SK-N-MC (cell line): ENCODE data around the gene EDA.

ENCODE experiments used
- DNase-seq: peaks from one replicate; pipeline ENCODE4 v3.0.0-alpha.2; 2011; ENCODE audit warnings: low read depth, low spot score
- H3K27ac ChIP-seq: fragments of 200-600 bp; sonication (generic); 2 replicates; pipeline ENCODE4 v1.5.1; 2016; ENCODE audit warnings: mixed run types
- H3K36me3 ChIP-seq: fragments of 200-600 bp; sonication (generic); 2 replicates; pipeline ENCODE4 v1.6.1; 2017; ENCODE audit warnings: antibody characterized with exemption, low read length, mixed read lengths; ENCODE audit not compliant: insufficient read depth
- H3K4me3 ChIP-seq: fragments of 200-600 bp; sonication (generic); 2 replicates; pipeline ENCODE4 v1.5.1; 2016
- H3K9ac ChIP-seq: fragments of 200-600 bp; sonication (generic); 2 replicates; pipeline ENCODE4 v1.8.0; 2017; ENCODE audit warnings: mixed run types, mixed read lengths; ENCODE audit not compliant: insufficient read length
- H3K9me3 ChIP-seq: fragments of 200-600 bp; sonication (generic); 2 replicates; pipeline ENCODE4 v1.6.1; 2017; ENCODE audit warnings: low read depth, mild to moderate bottlenecking, antibody characterized with exemption, low read length, moderate library complexity, mixed read lengths
- EZH2 ChIP-seq: fragments of 200-600 bp; sonication (generic); IDR thresholded peaks from one replicate; pipeline ENCODE4 v1.6.1; 2017; ENCODE audit warnings: antibody characterized with exemption
- FOXP2 ChIP-seq: optimal IDR thresholded peaks from 2 replicates; pipeline ENCODE3; 2011; ENCODE audit warnings: mild to moderate bottlenecking, moderate library complexity; ENCODE audit not compliant: insufficient read depth; ENCODE audit errors: extremely low read length, control extremely low read depth
- POLR2AphosphoS5 ChIP-seq: IDR thresholded peaks from 2 replicates; pipeline ENCODE4 v1.6.1; 2012; ENCODE audit warnings: mild to moderate bottlenecking, low read depth, low read length, borderline replicate concordance

The EDA gene

DNA sequence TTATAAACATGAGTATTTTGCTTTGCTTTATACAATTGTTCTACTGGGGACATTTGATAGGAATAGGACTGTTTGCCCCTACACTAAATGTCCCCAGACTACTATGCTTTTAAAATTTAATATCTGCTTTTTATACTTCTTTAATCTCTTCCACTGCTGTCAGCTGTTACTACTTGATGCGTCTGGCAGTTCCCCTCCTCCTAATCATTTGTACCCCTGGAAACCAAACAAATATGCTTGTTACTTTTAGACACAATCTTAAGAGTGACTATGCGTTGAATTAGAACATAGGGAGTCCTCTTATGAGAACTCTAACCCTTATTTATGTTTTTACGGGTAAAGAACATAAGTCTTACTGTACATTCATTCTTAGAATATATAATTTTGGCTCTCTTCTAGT is 145.7 kb downstream of the EDA start:
- no peak overlapping the region for H3K4me3 ChIP-seq
- H3K27ac ChIP-seq: no peak overlapping the region
- no peak overlapping the region for H3K9ac ChIP-seq
- TF ChIP-seq EZH2 (no peak), POLR2AphosphoS5 (no peak), FOXP2 (no peak)
- no peaks in the 10 kb centered on the region for H3K9me3 ChIP-seq
- no peak for DNase-seq
- no peaks in the 10 kb centered on the region for H3K36me3 ChIP-seq

DNA sequence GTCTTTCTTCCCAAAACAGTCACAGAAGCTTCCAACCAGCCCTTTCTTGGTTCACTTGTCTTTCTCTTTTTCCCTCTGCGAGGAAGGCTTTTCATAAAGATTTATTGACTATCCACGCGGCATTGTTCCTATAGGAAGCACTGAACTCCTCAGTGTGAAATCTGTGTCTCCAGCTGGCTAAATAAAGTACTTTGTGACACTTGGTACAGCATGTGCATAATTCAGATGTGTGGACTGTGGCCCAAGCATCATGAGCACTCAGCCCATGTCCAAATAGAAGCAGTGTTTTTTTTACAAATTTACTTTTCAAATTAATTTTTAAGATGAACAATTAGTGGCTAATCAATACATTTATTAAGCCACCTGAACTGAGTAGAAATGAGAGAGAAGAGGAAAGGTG is 146.4 kb downstream of the EDA start:
- Histone ChIP-seq H3K4me3 (no peak overlapping the region), H3K9me3 (no peaks in the 10 kb centered on the region), H3K27ac (no peak overlapping the region), H3K36me3 (no peaks in the 10 kb centered on the region), H3K9ac (no peak overlapping the region)
- TF ChIP-seq FOXP2 (no peak), POLR2AphosphoS5 (no peak), EZH2 (no peak)
- DNase-seq: no peak

DNA sequence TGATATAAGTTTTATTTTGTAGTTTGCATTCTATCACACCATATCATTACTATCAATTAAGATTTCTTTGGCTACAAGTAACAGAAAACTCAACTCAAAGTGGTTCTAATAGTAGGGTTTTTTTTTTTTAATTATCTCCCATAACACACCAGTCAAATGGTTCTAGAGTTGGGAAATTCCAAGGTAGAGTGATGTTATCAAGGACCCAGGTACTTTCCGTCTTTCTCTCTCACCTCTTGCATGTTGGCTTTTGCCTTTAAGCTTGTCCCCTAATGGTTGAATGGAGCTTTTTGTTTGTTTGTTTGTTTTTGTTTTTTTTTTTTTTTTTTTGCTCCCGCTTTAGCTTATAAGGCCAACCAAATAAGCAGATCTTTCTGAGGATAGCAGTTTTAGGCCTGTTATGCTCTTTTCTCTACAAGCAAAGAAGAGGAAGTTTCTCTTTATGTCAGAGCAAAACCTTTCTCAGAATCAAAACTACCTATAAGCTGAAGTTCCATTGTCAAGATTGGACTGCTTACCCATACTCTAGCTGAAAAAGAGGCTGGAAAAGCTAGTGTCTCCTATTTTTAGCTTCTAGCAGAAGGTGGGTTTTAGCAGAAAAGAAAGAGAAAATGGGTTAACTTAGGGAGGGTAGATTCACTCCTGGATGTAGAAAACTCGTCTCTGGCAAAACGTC is 177.5 kb downstream of the EDA start:
- TF ChIP-seq EZH2: no peak
- TF ChIP-seq FOXP2: no peak
- TF ChIP-seq POLR2AphosphoS5: no peak
- no peaks in the 10 kb centered on the region for H3K36me3 ChIP-seq
- no peak overlapping the region for H3K9ac ChIP-seq
- no peak overlapping the region for H3K27ac ChIP-seq
- no peak overlapping the region for H3K4me3 ChIP-seq
- H3K9me3 ChIP-seq: no peaks in the 10 kb centered on the region
- DNase-seq: no peak

DNA sequence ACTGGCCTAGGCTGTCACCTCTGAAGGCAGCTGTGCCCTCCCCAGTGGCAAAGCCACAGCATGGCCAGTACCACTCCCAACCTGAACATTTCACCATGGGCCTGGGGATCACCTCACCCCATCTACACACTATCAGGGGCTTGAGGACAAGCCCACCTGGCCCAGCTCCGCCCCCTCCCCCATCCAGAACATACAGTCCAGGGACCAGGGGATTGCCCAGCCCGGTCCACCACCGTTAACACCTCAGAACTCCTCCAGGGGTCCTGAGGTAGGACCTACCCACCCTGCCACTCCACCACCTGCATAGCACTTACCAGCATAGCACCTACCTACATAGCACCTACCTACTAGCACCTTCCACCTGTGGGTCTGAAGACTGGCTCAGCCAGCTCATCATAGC is 179.8 kb downstream of the EDA start:
- no peak for DNase-seq
- Histone ChIP-seq H3K9me3 (no peaks in the 10 kb centered on the region), H3K4me3 (no peak overlapping the region), H3K36me3 (no peaks in the 10 kb centered on the region), H3K9ac (no peak overlapping the region), H3K27ac (no peak overlapping the region)
- TF ChIP-seq FOXP2 (no peak), EZH2 (no peak), POLR2AphosphoS5 (no peak)

DNA sequence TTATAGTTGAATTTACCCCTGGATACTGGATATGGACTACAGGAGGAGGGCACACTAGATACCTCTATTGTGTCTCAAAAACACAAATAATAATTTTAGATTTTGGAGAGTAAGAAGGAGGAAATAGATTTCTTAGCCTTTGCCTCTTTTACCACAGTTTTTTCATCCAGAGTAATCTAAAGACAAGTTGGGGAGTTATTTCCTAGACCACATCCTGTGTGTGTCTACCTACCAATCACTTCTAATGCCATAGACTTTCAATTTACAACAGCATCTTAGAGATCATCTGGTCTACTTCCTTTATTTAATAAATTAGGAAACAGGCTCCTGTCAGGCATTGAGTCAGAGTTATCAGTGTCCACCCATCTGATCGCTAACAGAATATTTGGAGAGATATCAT is 191.5 kb downstream of the EDA start:
- Histone ChIP-seq H3K4me3 (no peak overlapping the region), H3K9me3 (no peaks in the 10 kb centered on the region), H3K9ac (no peak overlapping the region), H3K36me3 (no peaks in the 10 kb centered on the region), H3K27ac (no peak overlapping the region)
- DNase-seq: no peak
- TF ChIP-seq FOXP2 (no peak), POLR2AphosphoS5 (no peak), EZH2 (no peak)

DNA sequence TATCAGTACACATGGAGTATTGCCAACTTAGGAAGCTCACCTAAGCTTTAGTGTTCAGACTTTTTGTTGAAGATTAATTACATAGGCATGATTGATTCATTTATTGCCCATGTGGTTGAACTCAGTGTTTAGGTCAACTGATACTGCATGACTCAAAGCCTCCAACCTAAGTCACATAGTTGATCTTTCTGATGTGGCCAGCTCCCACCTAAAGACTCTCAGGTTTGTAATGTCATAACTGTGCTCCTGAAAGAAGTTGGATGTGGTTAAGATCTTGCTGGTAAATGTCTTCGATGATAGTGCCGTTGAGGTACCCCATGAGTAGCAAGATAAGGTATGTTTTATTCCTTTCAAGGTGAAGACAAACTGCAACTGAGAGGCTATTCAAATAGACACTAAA is 192.5 kb downstream of the EDA start:
- Histone ChIP-seq H3K27ac (no peak overlapping the region), H3K9me3 (no peaks in the 10 kb centered on the region), H3K9ac (no peak overlapping the region), H3K4me3 (no peak overlapping the region), H3K36me3 (no peaks in the 10 kb centered on the region)
- no peak for DNase-seq
- TF ChIP-seq EZH2: no peak
- no peak for TF ChIP-seq FOXP2
- no peak for TF ChIP-seq POLR2AphosphoS5

DNA sequence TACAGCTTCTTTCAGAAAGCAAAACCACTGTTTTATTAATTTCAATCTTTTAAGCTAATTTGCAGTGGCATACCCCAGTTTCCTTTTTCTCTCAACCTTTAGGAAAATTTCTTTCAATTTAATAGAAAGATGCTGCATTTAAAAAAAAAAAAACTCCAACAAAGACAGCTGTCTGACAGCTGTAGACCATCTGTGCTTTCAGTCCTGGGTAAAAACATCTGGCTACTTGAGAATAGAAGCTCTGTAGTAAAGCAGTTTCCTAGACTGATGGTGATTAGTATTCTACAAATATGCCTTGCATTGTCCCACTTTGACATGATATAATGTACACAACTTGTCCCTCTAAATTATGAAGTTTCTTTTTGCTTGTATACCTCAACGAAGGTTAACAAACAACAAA is 197.8 kb downstream of the EDA start:
- no peak for TF ChIP-seq POLR2AphosphoS5
- no peak for TF ChIP-seq FOXP2
- TF ChIP-seq EZH2: no peak
- DNase-seq: no peak
- H3K4me3 ChIP-seq: no peak overlapping the region

DNA sequence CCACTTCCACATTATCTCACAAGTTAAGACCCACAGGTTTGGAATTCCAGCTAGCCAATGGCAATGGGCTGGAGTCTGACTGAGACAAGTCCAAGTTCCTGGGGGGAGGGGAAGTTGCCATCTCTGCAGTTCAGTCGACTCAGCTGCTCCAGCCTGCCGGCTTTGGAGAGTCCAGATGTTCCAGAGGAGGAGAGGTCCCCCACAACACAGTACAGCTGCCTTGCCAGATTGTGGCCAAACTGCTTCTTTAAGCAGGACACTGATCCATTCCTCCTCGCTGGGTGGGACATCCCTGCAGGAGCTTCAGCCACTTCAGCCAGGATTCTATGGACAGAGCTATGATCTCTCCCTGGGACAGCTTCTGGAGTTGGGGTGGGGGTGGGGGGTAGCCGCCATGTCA is 199.2 kb downstream of the EDA start:
- Histone ChIP-seq H3K4me3 (no peak overlapping the region), H3K36me3 (no peaks in the 10 kb centered on the region), H3K9ac (no peak overlapping the region), H3K9me3 (no peaks in the 10 kb centered on the region), H3K27ac (no peak overlapping the region)
- TF ChIP-seq EZH2: no peak
- no peak for TF ChIP-seq FOXP2
- no peak for TF ChIP-seq POLR2AphosphoS5
- DNase-seq: no peak

More for the DNA sequence above, 197.8 kb downstream of the EDA start:
- Histone ChIP-seq H3K27ac (no peak overlapping the region), H3K36me3 (no peaks in the 10 kb centered on the region), H3K9ac (no peak overlapping the region), H3K9me3 (no peaks in the 10 kb centered on the region)

DNA sequence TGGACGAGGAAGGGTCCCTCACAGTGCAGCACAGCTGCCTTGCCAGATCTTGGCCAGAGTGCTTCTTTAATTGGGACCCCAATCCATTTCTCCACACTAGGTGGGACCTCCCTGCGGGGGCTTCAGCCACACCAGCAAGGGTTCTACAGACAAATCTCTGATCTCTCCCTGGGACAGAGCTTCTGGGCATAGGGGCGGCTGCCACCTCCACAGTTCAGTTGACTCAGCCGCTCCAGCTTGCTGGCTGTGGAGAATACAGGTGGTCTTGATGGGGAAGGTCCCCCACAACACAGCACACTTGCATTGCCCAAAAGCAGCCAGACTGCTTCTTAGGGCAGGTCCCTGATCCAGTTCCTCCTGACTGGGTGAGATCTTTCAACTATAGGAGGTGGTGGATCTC is 199.6 kb downstream of the EDA start:
- no peak overlapping the region for H3K27ac ChIP-seq
- no peak for TF ChIP-seq FOXP2
- no peak for TF ChIP-seq EZH2
- TF ChIP-seq POLR2AphosphoS5: no peak
- H3K9ac ChIP-seq: no peak overlapping the region
- DNase-seq: no peak
- no peaks in the 10 kb centered on the region for H3K9me3 ChIP-seq
- no peak overlapping the region for H3K4me3 ChIP-seq
- H3K36me3 ChIP-seq: no peaks in the 10 kb centered on the region
